Peyer's patch (tissue), 4 donors: Measurements from ENCODE around the gene GAB1. TPM values are rescaled to one million over a fixed set of nuclear protein-coding genes. Genes with fewer than 3 reads are reported as not detected.

Experiments
- DNase-seq, 3 donors: peaks; one replicate each; pipeline ENCODE4 v3.0.0-alpha.2; 2017 to 2019
- H3K27ac ChIP-seq, 4 donors: fragments of 200-600 bp; sonication (generic); one replicate each; pipeline ENCODE4 v1.5.1; 2016 to 2019
- H3K27me3 ChIP-seq, 2 donors: fragments of 200-600 bp; sonication (generic); one replicate each; pipeline ENCODE4 v1.5.1; 2019
- H3K36me3 ChIP-seq, 3 donors: fragments of 200-600 bp; sonication (generic); one replicate each; pipeline ENCODE4 v1.5.1; 2016 to 2019
- H3K4me1 ChIP-seq, 4 donors: fragments of 200-600 bp; sonication (generic); one replicate each; pipeline ENCODE4 v1.5.1; 2016 to 2019
- H3K4me3 ChIP-seq, 4 donors: fragments of 200-600 bp; sonication (generic); 1 replicate in 3 of 4; 2 replicates in 1 of 4; pipeline ENCODE4 v1.5.1; 2016 to 2019; ENCODE audit warnings: mild to moderate bottlenecking in 1 of 4
- H3K9me3 ChIP-seq, 4 donors: fragments of 200-600 bp; sonication (generic); one replicate each; pipeline ENCODE4 v1.5.1; 2016 to 2019; ENCODE audit warnings: mild to moderate bottlenecking in 1 of 4
- POLR2A ChIP-seq, 2 donors: fragments of 450-650 bp; IDR thresholded peaks; one replicate each; pipeline ENCODE4 v1.5.1; 2017; ENCODE audit warnings: antibody characterized with exemption in 2 of 2, mild to moderate bottlenecking in 2 of 2, moderate library complexity in 2 of 2
- total RNA-seq, 4 donors: library from RNA; depleted of rRNA; stranded (reverse); fragments of >200 nt; gene quantifications; one replicate each; pipeline ENCODE4 v1.1.0, GENCODE V29; 2016
- TF ChIP-seq, protein P1 (sequence below), 6 experiments: fragments of 450-650 bp in 4 of 6; fragments of 200-600 bp in 2 of 6; sonication (generic) in 1 of 6; IDR thresholded peaks; one replicate each; pipeline ENCODE4 v1.5.1; 2017 to 2019; ENCODE audit warnings: antibody characterized with exemption in 6 of 6, mild to moderate bottlenecking in 3 of 6, moderate library complexity in 1 of 6

Gene GAB1
- total RNA-seq, 4 donors from 2014 or later, result 31.9 to 76.7 (median 40.5) TPM

- Histone ChIP-seq H3K4me1 (peaks cover 0 to 68% (median 11%) of the 10 kb centered on the region in 4 donors), H3K27me3 (no peaks in the 10 kb centered on the region), H3K4me3 (no peak overlapping the region), H3K9me3 (no peaks in the 10 kb centered on the region), H3K36me3 (no peaks in the 10 kb centered on the region), H3K27ac (peak overlapping the region; percentile 55 to 74 (median 66))
- DNase-seq, result no peak
- TF ChIP-seq POLR2A (IDR thresholded peaks at IDR 0.05), result no peak
- TF ChIP-seq, protein P1, sequence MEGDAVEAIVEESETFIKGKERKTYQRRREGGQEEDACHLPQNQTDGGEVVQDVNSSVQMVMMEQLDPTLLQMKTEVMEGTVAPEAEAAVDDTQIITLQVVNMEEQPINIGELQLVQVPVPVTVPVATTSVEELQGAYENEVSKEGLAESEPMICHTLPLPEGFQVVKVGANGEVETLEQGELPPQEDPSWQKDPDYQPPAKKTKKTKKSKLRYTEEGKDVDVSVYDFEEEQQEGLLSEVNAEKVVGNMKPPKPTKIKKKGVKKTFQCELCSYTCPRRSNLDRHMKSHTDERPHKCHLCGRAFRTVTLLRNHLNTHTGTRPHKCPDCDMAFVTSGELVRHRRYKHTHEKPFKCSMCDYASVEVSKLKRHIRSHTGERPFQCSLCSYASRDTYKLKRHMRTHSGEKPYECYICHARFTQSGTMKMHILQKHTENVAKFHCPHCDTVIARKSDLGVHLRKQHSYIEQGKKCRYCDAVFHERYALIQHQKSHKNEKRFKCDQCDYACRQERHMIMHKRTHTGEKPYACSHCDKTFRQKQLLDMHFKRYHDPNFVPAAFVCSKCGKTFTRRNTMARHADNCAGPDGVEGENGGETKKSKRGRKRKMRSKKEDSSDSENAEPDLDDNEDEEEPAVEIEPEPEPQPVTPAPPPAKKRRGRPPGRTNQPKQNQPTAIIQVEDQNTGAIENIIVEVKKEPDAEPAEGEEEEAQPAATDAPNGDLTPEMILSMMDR (IDR thresholded peaks at IDR 0.05), result no peak
Measured at GRCh38 chr4:143359644-143360193, 23.0 kb downstream of the GAB1 start.

DNA sequence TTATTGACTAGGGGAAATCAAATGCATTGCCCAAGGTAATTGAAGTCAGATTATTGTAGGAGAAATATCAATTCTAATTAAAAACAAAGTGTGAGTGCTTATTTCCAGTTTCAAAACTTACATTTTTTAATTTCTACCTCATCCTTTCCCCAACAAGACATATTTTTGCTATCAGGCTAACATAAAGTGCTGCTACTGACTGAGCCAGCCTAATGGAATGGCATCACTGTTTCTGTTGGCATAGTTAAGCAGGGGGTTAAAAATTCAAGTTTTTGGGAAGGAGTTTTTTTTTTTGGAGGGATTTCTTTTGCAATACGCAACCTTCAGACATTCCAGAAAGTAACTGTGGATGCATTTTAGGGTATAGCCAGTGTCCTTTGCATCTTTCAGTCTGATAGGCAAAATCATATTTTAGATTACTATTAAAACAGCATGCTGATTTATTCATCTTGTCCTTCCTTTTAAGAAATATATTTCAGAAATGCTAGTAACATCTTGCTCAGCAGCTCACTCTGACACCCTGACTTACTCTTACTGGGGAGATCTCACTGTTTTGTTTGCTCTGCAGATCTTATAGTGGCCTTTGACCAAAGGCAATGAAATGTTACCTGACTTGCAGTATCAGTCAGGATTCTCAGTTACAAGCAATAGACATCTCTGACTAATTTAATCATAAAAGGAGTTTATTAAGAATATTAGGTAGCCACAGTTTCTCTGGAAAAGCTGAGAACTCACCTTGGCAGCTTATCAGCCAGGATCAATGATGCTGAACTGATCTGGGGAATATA is 24.4 kb downstream of the GAB1 start:
- peak overlapping the region in 3 of 4 donors; percentile 11 to 34 (median 13) for H3K27ac ChIP-seq
- DNase-seq, result no peak
- no peaks in the 10 kb centered on the region for H3K9me3 ChIP-seq
- H3K36me3 ChIP-seq, result no peaks in the 10 kb centered on the region
- H3K4me3 ChIP-seq, result no peak overlapping the region
- no peak for TF ChIP-seq POLR2A (IDR thresholded peaks at IDR 0.05)
- TF ChIP-seq, protein P1 (IDR thresholded peaks at IDR 0.05), result no peak
- H3K4me1 ChIP-seq, result peaks cover 0 to 55% (median 11%) of the 10 kb centered on the region in 4 donors
- H3K27me3 ChIP-seq, result no peaks in the 10 kb centered on the region

DNA sequence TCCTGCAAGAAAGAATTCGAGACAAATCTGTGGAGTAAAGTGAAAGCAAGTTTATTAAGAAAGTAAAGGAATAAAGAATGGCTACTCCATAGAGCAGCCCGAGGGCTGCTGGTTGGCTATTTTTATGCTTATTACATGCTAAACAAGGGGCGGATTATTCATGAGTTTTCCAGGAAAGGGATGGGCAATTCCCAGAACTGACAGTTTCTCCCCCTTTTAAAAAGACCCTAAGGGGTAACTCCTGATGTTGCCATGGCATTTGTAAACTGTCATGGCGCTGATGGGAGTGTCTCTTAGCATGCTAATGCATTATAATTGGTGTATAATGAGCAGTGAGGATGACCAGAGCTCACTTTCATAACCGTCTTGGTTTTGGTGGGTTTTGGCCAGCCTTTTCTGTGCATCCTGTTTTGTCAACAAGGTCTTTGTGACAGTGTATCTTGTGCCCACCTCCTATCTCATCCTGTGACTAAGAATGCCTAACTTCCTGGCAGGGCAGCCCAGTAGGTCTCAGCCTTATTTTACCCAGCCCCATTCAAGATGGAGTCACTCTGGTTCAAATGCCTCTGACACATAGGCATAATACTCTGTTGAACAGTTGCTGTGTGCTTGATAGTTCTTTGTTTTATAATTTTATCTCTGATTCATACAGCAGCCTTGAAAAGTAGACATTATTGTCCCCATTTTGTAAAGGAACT is 25.8 kb downstream of the GAB1 start:
- TF ChIP-seq, protein P1 (IDR thresholded peaks at IDR 0.05), result no peak
- no peak for TF ChIP-seq POLR2A (IDR thresholded peaks at IDR 0.05)
- no peak overlapping the region for H3K27ac ChIP-seq
- peaks cover 0 to 41% (median 8%) of the 10 kb centered on the region in 4 donors for H3K4me1 ChIP-seq

DNA sequence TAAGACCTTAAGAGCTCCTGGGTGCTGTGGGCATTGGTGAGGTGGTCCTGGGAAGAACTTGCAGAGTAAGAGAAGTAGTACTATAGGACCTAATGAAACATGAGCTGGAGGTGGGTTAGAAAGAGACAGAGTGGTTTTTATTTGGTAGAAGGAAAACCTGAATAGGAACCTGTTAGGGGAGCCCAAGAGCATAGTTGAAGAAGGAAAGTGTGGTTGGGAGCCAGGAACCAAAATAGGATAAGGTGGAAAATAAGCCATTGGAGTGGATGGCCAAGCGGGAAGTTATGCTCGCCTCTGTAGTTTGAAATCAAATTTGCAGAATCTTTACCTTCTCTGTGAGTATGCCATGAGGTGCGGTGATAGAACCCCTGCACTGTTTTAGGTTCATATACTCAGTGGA is 26.7 kb downstream of the GAB1 start:
- no peak for DNase-seq
- no peak for TF ChIP-seq POLR2A (IDR thresholded peaks at IDR 0.05)
- TF ChIP-seq, protein P1 (IDR thresholded peaks at IDR 0.05), result no peak
- Histone ChIP-seq H3K27ac (no peak overlapping the region), H3K4me1 (peaks cover 0 to 36% (median 8%) of the 10 kb centered on the region in 4 donors), H3K9me3 (no peaks in the 10 kb centered on the region), H3K36me3 (no peaks in the 10 kb centered on the region), H3K4me3 (no peak overlapping the region), H3K27me3 (no peaks in the 10 kb centered on the region)

More for the DNA sequence above, 25.8 kb downstream of the GAB1 start:
- Histone ChIP-seq H3K27me3 (no peaks in the 10 kb centered on the region), H3K36me3 (no peaks in the 10 kb centered on the region), H3K4me3 (no peak overlapping the region), H3K9me3 (no peaks in the 10 kb centered on the region)
- no peak for DNase-seq

GRCh38 chr4:143364063-143364462 is 27.4 kb downstream of the GAB1 start:
- Histone ChIP-seq H3K4me1 (peaks cover 0 to 29% (median 7%) of the 10 kb centered on the region in 4 donors), H3K4me3 (no peak overlapping the region), H3K27ac (no peak overlapping the region), H3K27me3 (no peaks in the 10 kb centered on the region), H3K9me3 (no peaks in the 10 kb centered on the region), H3K36me3 (no peaks in the 10 kb centered on the region)
- DNase-seq, result no peak
- no peak for TF ChIP-seq POLR2A (IDR thresholded peaks at IDR 0.05)
- TF ChIP-seq, protein P1 (IDR thresholded peaks at IDR 0.05), result no peak
